Measurements from ENCODE around the gene WDR53.
"Not testable (repeated sequence)": the region's sequence is repeated elsewhere in the genome, so short reads cannot be mapped to it uniquely, and the experiment has no call there.

DNA sequence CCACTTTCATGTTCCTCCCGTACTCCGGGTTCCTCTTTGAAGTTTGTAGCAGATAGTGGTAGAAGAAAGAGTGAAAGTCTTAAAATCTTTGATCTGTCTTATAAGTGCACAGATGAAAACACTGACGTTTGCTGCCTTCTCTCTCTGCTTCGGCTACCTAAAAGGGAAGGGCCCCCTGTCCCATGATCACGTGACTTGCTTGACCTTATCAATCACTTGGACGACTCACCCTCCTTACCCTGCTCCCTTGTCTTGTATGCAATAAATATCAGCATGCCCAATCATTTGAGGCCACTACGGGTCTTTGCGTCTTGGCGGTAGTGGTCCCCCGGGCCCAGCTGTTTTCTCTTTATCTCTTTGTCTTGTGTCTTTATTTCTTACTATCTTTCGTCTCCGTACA is 47.1 kb downstream of the WDR53 start:
- TF ChIP-seq, protein P1, sequence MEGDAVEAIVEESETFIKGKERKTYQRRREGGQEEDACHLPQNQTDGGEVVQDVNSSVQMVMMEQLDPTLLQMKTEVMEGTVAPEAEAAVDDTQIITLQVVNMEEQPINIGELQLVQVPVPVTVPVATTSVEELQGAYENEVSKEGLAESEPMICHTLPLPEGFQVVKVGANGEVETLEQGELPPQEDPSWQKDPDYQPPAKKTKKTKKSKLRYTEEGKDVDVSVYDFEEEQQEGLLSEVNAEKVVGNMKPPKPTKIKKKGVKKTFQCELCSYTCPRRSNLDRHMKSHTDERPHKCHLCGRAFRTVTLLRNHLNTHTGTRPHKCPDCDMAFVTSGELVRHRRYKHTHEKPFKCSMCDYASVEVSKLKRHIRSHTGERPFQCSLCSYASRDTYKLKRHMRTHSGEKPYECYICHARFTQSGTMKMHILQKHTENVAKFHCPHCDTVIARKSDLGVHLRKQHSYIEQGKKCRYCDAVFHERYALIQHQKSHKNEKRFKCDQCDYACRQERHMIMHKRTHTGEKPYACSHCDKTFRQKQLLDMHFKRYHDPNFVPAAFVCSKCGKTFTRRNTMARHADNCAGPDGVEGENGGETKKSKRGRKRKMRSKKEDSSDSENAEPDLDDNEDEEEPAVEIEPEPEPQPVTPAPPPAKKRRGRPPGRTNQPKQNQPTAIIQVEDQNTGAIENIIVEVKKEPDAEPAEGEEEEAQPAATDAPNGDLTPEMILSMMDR (IDR thresholded peaks at IDR 0.05) = not testable (repeated sequence)
- TF ChIP-seq TCF7L2 (IDR thresholded peaks at IDR 0.05; ENCODE audit: low read depth, low read length); POLR2AphosphoS5 (IDR thresholded peaks at IDR 0.05; ENCODE audit: low read depth, low read length); SIN3A (IDR thresholded peaks at IDR 0.05; ENCODE audit: borderline replicate concordance, insufficient read depth, low read depth, low read length): not testable (repeated sequence)
